Measurements from ENCODE around the gene FRMPD2. TPM values are rescaled to one million over a fixed set of nuclear protein-coding genes. Genes with fewer than 3 reads are reported as not detected.
"Not testable (repeated sequence)": the region's sequence is repeated elsewhere in the genome, so short reads cannot be mapped to it uniquely, and the experiment has no call there.

FRMPD2 gene
- total RNA-seq, 4 donors from 2014 or later: not detected

- DNase-seq (ENCODE audit: extremely low spot score): no peak
- H3K36me3 ChIP-seq: no peaks in the 10 kb centered on the region
- WGBS: 90% methylated on average over 9 of the region's 9 CpGs
- TF ChIP-seq CTCF (IDR thresholded peaks at IDR 0.05) (no peak), POLR2A (IDR thresholded peaks at IDR 0.05; ENCODE audit: low read depth) (no peak), POLR2AphosphoS5 (IDR thresholded peaks at IDR 0.05) (no peak), EP300 (IDR thresholded peaks at IDR 0.05) (no peak)
- no peaks in the 10 kb centered on the region for H3K4me1 ChIP-seq
- intact Hi-C loops (cut with DNase I): no loop called here
- no peaks in the 10 kb centered on the region for H3K9me3 ChIP-seq
- no peak overlapping the region for H3K4me3 ChIP-seq
- no peaks in the 10 kb centered on the region for H3K27me3 ChIP-seq
- H3K27ac ChIP-seq (replicated peaks in 1 of 4): no peak overlapping the region
Observed at GRCh38 chr10:48192881-48193450, 81.5 kb downstream of the FRMPD2 start.

GRCh38 chr10:48187713-48188485, 86.6 kb downstream of the FRMPD2 start:
- WGBS: 78% methylated on average over 9 of the region's 10 CpGs
- Histone ChIP-seq H3K27me3 (no peaks in the 10 kb centered on the region), H3K36me3 (no peaks in the 10 kb centered on the region), H3K9me3 (no peaks in the 10 kb centered on the region), H3K4me1 (no peaks in the 10 kb centered on the region), H3K4me3 (no peak overlapping the region), H3K27ac (replicated peaks in 1 of 4) (no peak overlapping the region)
- peak; percentile 91 for DNase-seq (ENCODE audit: extremely low spot score)
- TF ChIP-seq POLR2A (IDR thresholded peaks at IDR 0.05; ENCODE audit: low read depth) (no peak), CTCF (IDR thresholded peaks at IDR 0.05) (no peak), POLR2AphosphoS5 (IDR thresholded peaks at IDR 0.05) (no peak), EP300 (IDR thresholded peaks at IDR 0.05) (no peak)
- intact Hi-C loops (cut with DNase I): no loop called here

GRCh38 chr10:48187126-48187525, 87.4 kb downstream of the FRMPD2 start:
- TF ChIP-seq EP300 (IDR thresholded peaks at IDR 0.05): no peak
- TF ChIP-seq POLR2A (IDR thresholded peaks at IDR 0.05; ENCODE audit: low read depth): no peak
- no peak for TF ChIP-seq CTCF (IDR thresholded peaks at IDR 0.05)
- TF ChIP-seq POLR2AphosphoS5 (IDR thresholded peaks at IDR 0.05): no peak
- H3K36me3 ChIP-seq: no peaks in the 10 kb centered on the region
- H3K9me3 ChIP-seq: no peaks in the 10 kb centered on the region
- intact Hi-C loops (cut with DNase I): no loop called here
- no peaks in the 10 kb centered on the region for H3K4me1 ChIP-seq
- no peaks in the 10 kb centered on the region for H3K27me3 ChIP-seq
- no peak overlapping the region for H3K27ac ChIP-seq (replicated peaks in 1 of 4)
- 91% methylated on average over 7 of the region's 7 CpGs for WGBS
- no peak overlapping the region for H3K4me3 ChIP-seq
- peak; percentile 62 for DNase-seq (ENCODE audit: extremely low spot score)

- H3K4me3 ChIP-seq; intact Hi-C loops (cut with DNase I); H3K27me3 ChIP-seq; H3K36me3 ChIP-seq; H3K9me3 ChIP-seq; H3K27ac ChIP-seq (replicated peaks in 1 of 4); H3K4me1 ChIP-seq: not testable (repeated sequence)
- 90% methylated on average over 9 of the region's 9 CpGs for WGBS
- DNase-seq (ENCODE audit: extremely low spot score): peak; percentile 90
Observed at GRCh38 chr10:48186264-48186804, 88.2 kb downstream of the FRMPD2 start.

GRCh38 chr10:48184224-48184623, 90.3 kb downstream of the FRMPD2 start:
- 88% methylated on average over 4 of the region's 4 CpGs for WGBS
- Histone ChIP-seq H3K27me3 (no peaks in the 10 kb centered on the region), H3K4me3 (no peak overlapping the region), H3K27ac (replicated peaks in 1 of 4) (no peak overlapping the region), H3K9me3 (no peaks in the 10 kb centered on the region), H3K4me1 (no peaks in the 10 kb centered on the region), H3K36me3 (no peaks in the 10 kb centered on the region)
- no peak for DNase-seq (ENCODE audit: extremely low spot score)
- intact Hi-C loops (cut with DNase I): no loop called here
- TF ChIP-seq CTCF (IDR thresholded peaks at IDR 0.05): no peak
- no peak for TF ChIP-seq POLR2A (IDR thresholded peaks at IDR 0.05; ENCODE audit: low read depth)
- TF ChIP-seq POLR2AphosphoS5 (IDR thresholded peaks at IDR 0.05): no peak
- no peak for TF ChIP-seq EP300 (IDR thresholded peaks at IDR 0.05)

GRCh38 chr10:48172715-48173114, 101.8 kb downstream of the FRMPD2 start:
- H3K27me3 ChIP-seq; H3K9me3 ChIP-seq; DNase-seq (ENCODE audit: extremely low spot score); H3K36me3 ChIP-seq; intact Hi-C loops (cut with DNase I); H3K27ac ChIP-seq (replicated peaks in 1 of 4); H3K4me3 ChIP-seq; H3K4me1 ChIP-seq: not testable (repeated sequence)
- 74% methylated on average over 2 of the region's 5 CpGs for WGBS

- H3K36me3 ChIP-seq; intact Hi-C loops (cut with DNase I); H3K4me1 ChIP-seq; H3K27me3 ChIP-seq; H3K27ac ChIP-seq (replicated peaks in 1 of 4); DNase-seq (ENCODE audit: extremely low spot score); H3K9me3 ChIP-seq; H3K4me3 ChIP-seq: not testable (repeated sequence)
- WGBS: no CpG with 5 or more reads among the region's 5 CpGs
Observed at GRCh38 chr10:48160670-48161069, 113.8 kb downstream of the FRMPD2 start.

- H3K27ac ChIP-seq (replicated peaks in 1 of 4); H3K4me1 ChIP-seq; H3K36me3 ChIP-seq; H3K27me3 ChIP-seq; H3K9me3 ChIP-seq; intact Hi-C loops (cut with DNase I); DNase-seq (ENCODE audit: extremely low spot score); H3K4me3 ChIP-seq: not testable (repeated sequence)
- 78% methylated on average over 4 of the region's 6 CpGs for WGBS
Observed at GRCh38 chr10:48160163-48160562, 114.3 kb downstream of the FRMPD2 start.
